Measurements from ENCODE around the gene SOCS1.
"Not testable (repeated sequence)": the region's sequence is repeated elsewhere in the genome, so short reads cannot be mapped to it uniquely, and the experiment has no call there.

SOCS1 gene

GRCh38 chr16:11224096-11224893 is 31.7 kb downstream of the SOCS1 start:
- no peak for DNase-seq

- not testable (repeated sequence) for DNase-seq
Measured at GRCh38 chr16:11220507-11220906, 35.5 kb downstream of the SOCS1 start.

GRCh38 chr16:11219178-11219577 is 36.8 kb downstream of the SOCS1 start:
- DNase-seq: no peak

- DNase-seq: no peak
Measured at GRCh38 chr16:11218604-11218962, 37.4 kb downstream of the SOCS1 start.

- DNase-seq: no peak
Measured at GRCh38 chr16:11217651-11218603, 38.1 kb downstream of the SOCS1 start.

GRCh38 chr16:11215935-11216556 is 40.0 kb downstream of the SOCS1 start:
- DNase-seq: no peak

GRCh38 chr16:11213799-11214198 is 42.2 kb downstream of the SOCS1 start:
- DNase-seq: no peak

- DNase-seq: no peak
Measured at GRCh38 chr16:11213373-11213772, 42.6 kb downstream of the SOCS1 start.

- DNase-seq: no peak
Measured at GRCh38 chr16:11212798-11213196, 43.2 kb downstream of the SOCS1 start.

GRCh38 chr16:11211977-11212797 is 43.8 kb downstream of the SOCS1 start:
- no peak for DNase-seq

GRCh38 chr16:11211061-11211976 is 44.7 kb downstream of the SOCS1 start:
- no peak for DNase-seq

- DNase-seq: no peak
Measured at GRCh38 chr16:11210260-11210659, 45.7 kb downstream of the SOCS1 start.

- DNase-seq: no peak
Measured at GRCh38 chr16:11208916-11209665, 46.9 kb downstream of the SOCS1 start.

- no peak for DNase-seq
Measured at GRCh38 chr16:11207646-11208045, 48.4 kb downstream of the SOCS1 start.

- DNase-seq: no peak
Measured at GRCh38 chr16:11205754-11206581, 50.0 kb downstream of the SOCS1 start.

- DNase-seq: no peak
Measured at GRCh38 chr16:11205065-11205699, 50.8 kb downstream of the SOCS1 start.

- no peak for DNase-seq
Measured at GRCh38 chr16:11204513-11205047, 51.4 kb downstream of the SOCS1 start.
